Mesendoderm (in vitro differentiated cells): ENCODE measurements around the gene TIFAB.

ENCODE experiments used
- DNase-seq: peaks from one replicate; pipeline ENCODE4 v3.0.0; 2013
- H2AK5ac ChIP-seq: 2 replicates; pipeline ENCODE4 v1.6.1; 2013; ENCODE audit warnings: low read length, inconsistent platforms
- H2BK120ac ChIP-seq: 2 replicates; pipeline ENCODE4 v1.6.1; 2013; ENCODE audit warnings: low read depth, mild to moderate bottlenecking, low read length, moderate library complexity, mixed read lengths
- H2BK15ac ChIP-seq: replicated peaks from 2 replicates; pipeline ENCODE4 v1.6.1; 2013; ENCODE audit warnings: low read depth, mild to moderate bottlenecking, moderate library complexity
- H2BK5ac ChIP-seq: 2 replicates; pipeline ENCODE4 v1.6.1; 2013; ENCODE audit warnings: low read length, inconsistent platforms
- H3K18ac ChIP-seq: 2 replicates; pipeline ENCODE4 v1.6.1; 2013; ENCODE audit warnings: mild to moderate bottlenecking, low read length, mixed read lengths
- H3K23ac ChIP-seq: one replicate; pipeline ENCODE4 v1.6.1; 2013; ENCODE audit warnings: low read length
- H3K27ac ChIP-seq: 2 replicates; pipeline ENCODE4 v1.5.1; 2013; ENCODE audit warnings: low read depth, mild to moderate bottlenecking, inconsistent platforms, low read length, moderate library complexity
- H3K27me3 ChIP-seq: 2 replicates; pipeline ENCODE4 v1.6.1; 2013; ENCODE audit warnings: low read length, control low read depth, mild to moderate bottlenecking, inconsistent platforms; ENCODE audit not compliant: insufficient read depth, poor library complexity
- H3K36me3 ChIP-seq: 2 replicates; pipeline ENCODE4 v1.6.1; 2013; ENCODE audit warnings: low read length, inconsistent platforms; ENCODE audit not compliant: control insufficient read depth, insufficient read depth
- H3K4ac ChIP-seq: one replicate; pipeline ENCODE4 v1.6.1; 2013; ENCODE audit warnings: low read depth, mild to moderate bottlenecking, low read length, moderate library complexity
- H3K4me1 ChIP-seq: 2 replicates; pipeline ENCODE4 v1.6.1; 2013; ENCODE audit warnings: low read depth, low read length, inconsistent platforms; ENCODE audit not compliant: control insufficient read depth
- H3K4me2 ChIP-seq: 2 replicates; pipeline ENCODE4 v1.6.1; 2013; ENCODE audit warnings: low read length
- H3K4me3 ChIP-seq: 2 replicates; pipeline ENCODE4 v1.5.1; 2013; ENCODE audit warnings: mild to moderate bottlenecking, low read length
- H3K56ac ChIP-seq: one replicate; pipeline ENCODE4 v1.6.1; 2013; ENCODE audit warnings: low read length
- H3K79me1 ChIP-seq: 2 replicates; pipeline ENCODE4 v1.6.1; 2013; ENCODE audit warnings: low read length, inconsistent platforms
- H3K79me2 ChIP-seq: 2 replicates; pipeline ENCODE4 v1.6.1; 2013; ENCODE audit warnings: mild to moderate bottlenecking, low read length; ENCODE audit not compliant: control insufficient read depth, insufficient read depth
- H3K9ac ChIP-seq: 2 replicates; pipeline ENCODE4 v1.6.1; 2013; ENCODE audit warnings: low read length, inconsistent platforms
- H4K5ac ChIP-seq: one replicate; pipeline ENCODE4 v1.6.1; 2013; ENCODE audit warnings: low read length
- H4K8ac ChIP-seq: one replicate; pipeline ENCODE4 v1.6.1; 2013; ENCODE audit warnings: low read depth, mild to moderate bottlenecking, control low read depth, low read length, moderate library complexity
- WGBS: extraction: QIAGEN DNeasy Blood & Tissue Kit; methylation state at CpG from one replicate; pipeline ENCODE4 v1.1.7; 2013; ENCODE audit warnings: low lambda C conversion rate, missing lambda C conversion rate; ENCODE audit not compliant: insufficient coverage; ENCODE audit errors: extremely low coverage; 5-methylcytosine and 5-hydroxymethylcytosine counted together

The TIFAB gene

GRCh38 chr5:135441919-135442318 lies 10.2 kb downstream of the TIFAB start:
- Histone ChIP-seq H3K79me1 (no peaks in the 10 kb centered on the region), H3K4me3 (no peak overlapping the region), H3K27ac (no peak overlapping the region), H3K36me3 (no peaks in the 10 kb centered on the region), H2BK15ac (no peak overlapping the region), H2BK5ac (no peak overlapping the region), H3K4me2 (no peak overlapping the region), H3K27me3 (no peaks in the 10 kb centered on the region), H2BK120ac (no peak overlapping the region), H3K56ac (no peak overlapping the region), H4K5ac (no peak overlapping the region), H3K9ac (no peak overlapping the region), H4K8ac (no peak overlapping the region), H2AK5ac (no peak overlapping the region), H3K18ac (no peak overlapping the region), H3K4me1 (no peaks in the 10 kb centered on the region), H3K79me2 (no peaks in the 10 kb centered on the region), H3K4ac (no peak overlapping the region), H3K23ac (no peak overlapping the region)
- no peak for DNase-seq
- WGBS: no CpG with 5 or more reads among the region's 4 CpGs

- no CpG with 5 or more reads among the region's 11 CpGs for WGBS
- Histone ChIP-seq H3K4me3 (no peak overlapping the region), H2BK15ac (no peak overlapping the region), H3K79me2 (no peaks in the 10 kb centered on the region), H4K5ac (no peak overlapping the region), H3K9ac (no peak overlapping the region), H3K56ac (no peak overlapping the region), H3K36me3 (no peaks in the 10 kb centered on the region), H3K27ac (no peak overlapping the region), H3K4me1 (no peaks in the 10 kb centered on the region), H3K4me2 (no peak overlapping the region), H2AK5ac (no peak overlapping the region), H4K8ac (no peak overlapping the region), H3K23ac (no peak overlapping the region), H2BK5ac (no peak overlapping the region), H3K27me3 (no peaks in the 10 kb centered on the region), H3K4ac (no peak overlapping the region), H3K18ac (no peak overlapping the region), H2BK120ac (no peak overlapping the region), H3K79me1 (no peaks in the 10 kb centered on the region)
- no peak for DNase-seq
Measured at GRCh38 chr5:135441350-135441831, 10.8 kb downstream of the TIFAB start.

DNA sequence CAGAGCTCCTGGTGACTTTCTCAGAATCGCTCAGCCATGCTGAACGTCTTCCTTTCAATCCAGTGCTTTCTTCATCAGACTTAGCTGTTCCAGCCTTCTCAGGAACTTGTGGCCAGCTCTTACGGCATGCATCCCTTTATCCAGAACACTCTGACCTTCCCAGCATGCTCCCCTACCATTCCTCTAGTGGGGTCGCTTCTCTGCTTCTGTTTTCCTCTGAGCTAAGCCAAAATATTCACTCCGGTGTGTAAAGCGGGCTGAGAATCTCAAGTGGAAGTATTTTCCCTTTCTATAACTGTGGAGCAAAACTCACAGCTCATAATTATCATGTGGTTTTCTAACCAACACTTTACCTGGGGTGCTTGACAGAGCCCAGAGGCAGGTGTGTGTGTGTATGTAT lies 11.2 kb downstream of the TIFAB start:
- Histone ChIP-seq H2BK15ac (no peak overlapping the region), H3K18ac (no peak overlapping the region), H3K27ac (no peak overlapping the region), H3K4ac (no peak overlapping the region), H2BK5ac (no peak overlapping the region), H3K4me2 (no peak overlapping the region), H2BK120ac (no peak overlapping the region), H3K4me3 (no peak overlapping the region), H3K4me1 (no peaks in the 10 kb centered on the region), H3K23ac (no peak overlapping the region), H3K36me3 (no peaks in the 10 kb centered on the region), H3K79me1 (no peaks in the 10 kb centered on the region), H3K79me2 (no peaks in the 10 kb centered on the region), H3K9ac (no peak overlapping the region), H3K27me3 (no peaks in the 10 kb centered on the region), H4K8ac (no peak overlapping the region), H2AK5ac (no peak overlapping the region), H4K5ac (no peak overlapping the region), H3K56ac (no peak overlapping the region)
- no CpG with 5 or more reads among the region's 6 CpGs for WGBS
- DNase-seq: no peak

- no CpG with 5 or more reads among the region's 11 CpGs for WGBS
- Histone ChIP-seq H4K8ac (no peak overlapping the region), H3K36me3 (no peaks in the 10 kb centered on the region), H3K27me3 (no peaks in the 10 kb centered on the region), H3K56ac (no peak overlapping the region), H2AK5ac (no peak overlapping the region), H3K23ac (no peak overlapping the region), H2BK120ac (no peak overlapping the region), H3K27ac (no peak overlapping the region), H3K4ac (no peak overlapping the region), H3K79me2 (no peaks in the 10 kb centered on the region), H3K4me1 (no peaks in the 10 kb centered on the region), H4K5ac (no peak overlapping the region), H3K4me3 (no peak overlapping the region), H3K79me1 (no peaks in the 10 kb centered on the region), H2BK15ac (no peak overlapping the region), H3K4me2 (no peak overlapping the region), H3K9ac (no peak overlapping the region), H2BK5ac (no peak overlapping the region), H3K18ac (no peak overlapping the region)
- DNase-seq: no peak
Measured at GRCh38 chr5:135439231-135440205, 12.6 kb downstream of the TIFAB start.

DNA sequence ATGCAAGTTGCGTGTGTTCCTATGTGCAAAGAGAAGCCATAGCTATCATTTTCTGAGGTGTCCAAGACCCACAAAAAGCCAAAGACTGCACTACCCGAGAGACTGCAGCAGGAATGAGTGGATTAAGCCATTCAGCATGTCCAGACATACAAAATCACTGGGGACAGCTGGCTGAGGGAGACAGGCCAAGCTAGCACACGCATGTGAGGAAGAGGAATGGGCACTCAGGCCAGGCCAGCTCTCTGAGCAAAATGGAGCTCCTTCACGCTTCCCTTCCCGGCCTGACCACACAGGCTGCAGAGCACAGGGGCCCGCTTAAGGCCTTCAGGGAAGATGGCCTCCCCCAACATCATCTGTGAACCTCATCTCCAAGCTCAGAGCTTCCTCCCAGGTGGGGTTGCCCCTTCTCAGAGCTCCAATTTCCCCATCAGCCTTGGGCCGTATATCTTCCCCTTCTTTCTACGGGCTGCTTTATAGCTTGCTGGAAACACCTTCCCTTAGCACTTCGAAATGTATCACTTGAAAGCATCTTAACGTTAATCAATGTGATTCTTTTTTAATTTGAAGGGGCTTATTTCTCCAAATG lies 13.4 kb downstream of the TIFAB start:
- Histone ChIP-seq H3K4me3 (no peak overlapping the region), H3K79me2 (no peaks in the 10 kb centered on the region), H2BK120ac (no peak overlapping the region), H2BK15ac (no peak overlapping the region), H4K8ac (no peak overlapping the region), H3K4me2 (no peak overlapping the region), H3K4ac (no peak overlapping the region), H3K79me1 (no peaks in the 10 kb centered on the region), H4K5ac (no peak overlapping the region), H3K4me1 (peaks cover 2% of the 10 kb centered on the region), H3K56ac (no peak overlapping the region), H3K9ac (no peak overlapping the region), H3K27ac (no peak overlapping the region), H2AK5ac (no peak overlapping the region), H3K27me3 (no peaks in the 10 kb centered on the region), H3K23ac (no peak overlapping the region), H2BK5ac (no peak overlapping the region), H3K18ac (no peak overlapping the region), H3K36me3 (no peaks in the 10 kb centered on the region)
- DNase-seq: no peak
- WGBS: no CpG with 5 or more reads among the region's 10 CpGs
